Fibroblast of skin of right biceps (primary cell): Measurements from ENCODE around the gene DHX40.
"Not testable (repeated sequence)": the region's sequence is repeated elsewhere in the genome, so short reads cannot be mapped to it uniquely, and the experiment has no call there.

Experiments
- DNase-seq: peaks from one replicate; pipeline ENCODE4 v3.0.0-alpha.2; 2013

The DHX40 gene

DNA sequence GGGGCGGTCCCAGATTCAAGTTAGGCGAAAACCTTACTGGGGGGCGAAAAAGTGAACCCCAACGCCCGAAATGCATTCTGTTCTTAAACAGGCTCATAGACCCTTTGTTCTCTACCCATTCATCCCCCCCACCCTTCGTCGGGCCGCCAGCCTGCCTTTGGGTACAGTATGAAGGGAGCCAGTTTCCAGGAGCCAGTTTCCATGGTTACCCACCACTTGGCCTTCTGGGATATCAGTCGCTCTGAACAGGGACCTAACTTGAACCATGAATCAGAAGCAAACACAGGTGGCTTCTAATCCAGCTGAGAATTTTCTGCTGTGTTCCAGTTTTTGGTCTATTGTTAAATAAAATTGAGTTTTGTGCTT lies 532 bp downstream of the DHX40 start:
- DNase-seq, result peak; percentile 76

DNA sequence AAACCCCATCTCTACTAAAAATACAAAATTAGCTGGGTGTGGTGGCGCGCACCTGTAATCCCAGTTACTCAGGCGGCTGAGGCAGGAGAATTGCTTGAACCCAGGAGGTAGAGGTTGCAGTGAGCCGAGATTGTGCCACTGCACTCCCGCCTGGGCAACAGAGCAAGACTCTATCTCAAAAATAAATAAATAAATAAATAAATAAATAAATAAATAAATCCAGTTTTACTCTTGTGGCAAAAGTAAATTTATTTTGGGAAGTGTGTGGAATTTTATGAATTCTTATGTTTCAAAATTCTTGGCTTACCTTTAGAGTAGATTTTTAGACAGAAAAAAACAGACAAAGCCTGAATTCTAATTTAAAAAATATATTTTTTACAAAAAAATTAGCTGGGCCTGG lies 3.7 kb downstream of the DHX40 start:
- not testable (repeated sequence) for DNase-seq

DNA sequence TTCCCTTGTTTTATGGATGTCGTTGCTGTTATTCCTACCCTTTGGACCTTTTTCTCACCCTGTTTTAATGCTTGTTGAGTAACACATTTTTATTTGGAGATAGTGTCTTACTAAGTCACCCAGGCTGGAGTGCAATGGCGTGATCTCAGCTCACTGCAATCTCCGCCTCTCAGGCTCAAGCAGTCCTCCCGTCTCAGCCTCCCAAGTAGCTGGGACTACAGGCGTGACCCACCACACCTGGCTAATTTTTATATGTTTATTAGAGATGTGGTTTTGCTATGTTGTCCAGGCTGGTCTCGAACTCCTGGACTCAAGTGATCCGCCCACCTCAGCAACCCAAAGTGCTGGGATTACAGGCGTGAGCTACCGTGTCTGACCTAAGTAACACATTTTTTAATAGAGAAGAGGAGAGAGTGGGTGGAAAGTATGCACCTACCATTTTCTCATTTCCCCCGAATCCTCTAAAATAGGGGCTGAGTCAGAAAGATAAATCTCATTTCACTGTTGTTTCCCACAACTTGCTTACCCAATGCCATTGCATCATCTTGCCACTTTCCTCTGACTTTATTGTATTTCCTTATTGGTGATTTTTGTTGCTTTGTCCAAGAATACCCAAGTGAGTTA lies 7.0 kb downstream of the DHX40 start:
- peak; percentile 34 for DNase-seq

DNA sequence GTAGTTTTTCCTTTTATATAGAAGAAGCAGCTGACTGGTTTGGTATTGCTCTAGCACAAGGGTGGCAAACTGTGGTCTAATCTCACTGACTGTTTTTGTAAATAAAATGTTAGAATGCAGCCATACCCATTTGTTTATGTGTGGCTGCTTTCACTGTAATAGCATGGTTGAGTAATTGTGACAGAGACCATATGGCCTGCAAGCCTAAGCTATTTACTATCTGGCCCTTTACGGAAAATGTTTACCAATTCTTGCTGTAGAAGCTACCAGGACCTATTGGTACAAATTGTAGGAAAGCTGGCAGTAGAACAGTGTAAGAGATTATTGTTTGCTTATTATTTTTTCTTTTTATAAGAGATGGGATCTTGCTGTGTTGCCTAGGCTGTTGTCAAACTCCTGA lies 18.8 kb downstream of the DHX40 start:
- DNase-seq, result not testable (repeated sequence)

DNA sequence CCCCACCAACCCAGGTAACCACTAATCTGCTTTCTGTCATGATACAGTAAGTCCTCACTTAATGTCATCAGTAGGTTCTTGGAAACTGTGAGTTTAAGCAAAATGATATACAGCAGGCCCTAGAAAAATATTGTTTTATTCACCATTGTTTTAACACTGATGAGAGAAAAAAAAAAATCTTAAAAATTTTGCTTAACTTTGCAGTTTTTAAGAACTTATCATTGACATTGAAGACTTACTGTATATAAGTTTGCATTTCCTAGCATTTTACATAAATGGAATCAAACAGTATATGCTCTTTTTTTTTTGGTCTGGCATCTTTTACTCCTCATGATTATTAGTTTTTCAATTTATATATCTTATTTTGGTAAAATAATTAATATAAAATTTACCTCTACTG lies 34.8 kb downstream of the DHX40 start:
- no peak for DNase-seq

DNA sequence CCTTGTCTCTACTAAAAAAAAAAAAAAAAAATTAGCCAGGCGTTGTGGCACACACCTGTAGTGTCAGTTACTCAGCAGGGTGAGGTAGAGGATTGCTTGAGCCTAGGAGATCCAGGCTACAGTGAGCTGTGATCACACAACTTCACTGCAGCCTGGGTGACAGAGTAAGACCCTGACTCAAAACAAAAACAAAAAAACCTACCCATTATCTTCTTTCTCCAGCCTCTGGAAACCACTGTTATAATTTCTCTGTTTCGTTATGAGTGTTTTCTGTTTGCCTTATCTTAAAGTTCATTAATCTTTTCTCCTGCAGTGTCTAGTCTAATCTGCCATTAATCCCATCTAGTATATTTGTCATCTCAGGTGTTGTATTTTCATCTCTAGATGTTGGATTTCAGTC lies 35.7 kb downstream of the DHX40 start:
- no peak for DNase-seq

DNA sequence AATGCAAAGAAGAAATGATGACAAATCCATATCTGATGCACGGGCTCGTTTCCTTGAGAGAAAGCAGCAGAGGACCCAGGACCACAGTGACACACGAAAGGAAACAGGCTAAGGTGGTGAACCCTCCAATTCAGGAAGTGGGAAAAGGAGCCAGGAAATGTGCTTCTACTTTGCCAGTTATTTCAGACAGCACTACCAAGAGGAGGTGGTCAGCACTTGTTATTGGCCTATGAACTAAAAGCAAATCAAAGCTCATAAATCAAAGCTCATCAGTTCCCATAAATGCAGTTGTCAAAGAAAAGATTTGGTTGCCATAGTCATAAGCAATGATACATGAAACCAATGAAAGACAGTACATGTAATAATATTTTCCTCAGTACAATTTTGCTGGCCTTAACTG lies 41.7 kb downstream of the DHX40 start:
- DNase-seq, result no peak

DNA sequence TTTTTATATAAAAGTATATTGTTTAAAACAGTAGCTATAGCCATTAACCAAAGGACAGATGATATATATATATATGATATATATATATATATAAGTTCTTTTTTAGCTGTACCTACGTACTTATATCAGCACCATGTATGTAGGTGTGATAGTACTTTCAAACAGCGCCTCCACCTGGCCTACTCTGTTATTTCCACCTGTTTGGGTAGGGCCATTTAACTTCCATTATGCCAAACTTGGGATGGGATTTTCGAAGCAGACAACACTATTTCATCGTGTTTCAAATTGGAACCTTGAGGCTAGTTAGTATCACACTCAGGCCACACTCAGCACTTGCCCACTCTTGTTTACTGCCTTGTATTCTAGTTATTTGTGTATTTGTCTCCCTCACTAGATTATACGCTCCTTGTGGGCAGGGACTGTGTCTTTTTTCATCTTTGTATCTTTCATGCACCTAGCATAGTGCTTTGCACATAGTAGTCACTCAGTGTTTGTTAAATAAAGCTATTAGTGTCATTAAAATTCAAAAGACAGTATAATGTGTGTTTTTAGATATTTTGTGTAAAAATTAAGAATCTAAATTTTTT lies 42.5 kb downstream of the DHX40 start:
- DNase-seq, result no peak

DNA sequence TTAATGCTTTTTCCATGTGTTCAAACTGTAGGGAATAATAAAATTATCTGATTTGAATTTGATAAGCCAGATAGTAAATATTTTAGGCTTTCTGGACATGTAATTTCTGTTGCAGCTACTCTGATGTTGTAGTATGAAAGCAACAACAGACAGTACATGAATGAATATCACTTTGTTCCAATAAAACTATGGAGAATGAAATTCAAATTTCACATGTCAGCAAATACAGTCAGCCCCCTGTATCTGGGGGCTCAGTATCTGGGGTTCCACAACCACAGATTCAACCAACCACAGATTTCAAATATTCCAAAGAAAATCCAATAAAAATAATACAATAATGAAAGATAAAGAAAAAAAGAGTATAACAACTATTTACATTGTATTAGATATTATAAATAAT lies 46.1 kb downstream of the DHX40 start:
- no peak for DNase-seq

DNA sequence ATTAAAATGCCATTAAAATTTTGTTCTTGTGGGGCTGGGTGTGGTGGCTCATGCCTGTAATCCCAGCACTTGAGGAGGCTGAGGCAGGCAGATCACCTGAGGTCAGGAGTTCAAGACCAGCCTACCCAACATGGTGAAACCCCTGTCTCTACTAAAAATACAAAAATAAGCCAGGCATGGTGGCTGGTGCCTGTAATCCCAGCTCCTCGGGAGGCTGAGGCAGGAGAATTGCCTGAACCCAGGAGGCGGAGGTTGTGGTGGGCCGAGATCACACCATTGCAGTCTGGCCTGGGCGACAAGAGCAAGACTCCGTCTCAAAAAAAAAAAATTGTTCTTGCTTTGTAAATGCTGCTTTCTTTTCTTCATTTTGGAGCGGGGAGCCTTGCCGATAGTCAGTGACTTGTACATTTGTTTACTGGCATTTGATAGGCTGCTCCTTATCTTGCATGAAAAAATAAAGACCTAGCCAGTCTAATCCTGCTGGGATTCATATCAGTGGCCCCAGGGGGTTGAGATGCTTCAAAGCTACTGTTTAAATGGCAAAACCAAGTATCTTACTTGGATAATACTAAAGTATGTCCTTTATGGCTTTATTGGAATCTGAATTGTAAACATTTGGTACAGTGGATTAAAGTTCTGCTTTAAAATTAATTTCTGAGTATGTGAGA lies 51.0 kb downstream of the DHX40 start:
- no peak for DNase-seq

DNA sequence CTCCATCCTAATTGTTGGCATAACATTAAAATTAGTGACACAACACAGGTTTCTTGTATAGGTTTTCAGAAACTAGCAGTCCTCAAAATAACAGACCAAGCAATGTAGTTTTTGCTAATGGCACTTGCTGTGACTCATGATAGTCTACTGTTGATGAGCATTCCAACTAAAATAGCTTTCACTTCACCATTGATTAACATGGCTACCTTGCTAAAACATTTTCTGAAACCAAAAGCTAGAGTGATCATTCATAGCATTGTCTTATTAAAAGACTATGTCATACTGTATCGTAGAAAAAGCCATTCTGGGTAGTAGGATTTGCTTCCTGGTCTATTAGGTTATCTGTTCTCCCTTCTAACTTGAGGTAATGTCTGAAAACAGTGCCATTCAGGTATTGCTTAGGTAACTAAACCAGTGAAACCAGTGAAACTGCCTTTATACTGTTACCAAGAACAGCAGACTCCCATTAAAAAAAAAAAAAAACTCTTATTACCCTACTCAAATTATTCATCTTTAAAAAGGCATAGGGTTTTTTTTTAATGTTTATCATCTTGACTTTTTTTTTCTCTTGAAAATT lies 51.8 kb downstream of the DHX40 start:
- DNase-seq, result peak; percentile 16

DNA sequence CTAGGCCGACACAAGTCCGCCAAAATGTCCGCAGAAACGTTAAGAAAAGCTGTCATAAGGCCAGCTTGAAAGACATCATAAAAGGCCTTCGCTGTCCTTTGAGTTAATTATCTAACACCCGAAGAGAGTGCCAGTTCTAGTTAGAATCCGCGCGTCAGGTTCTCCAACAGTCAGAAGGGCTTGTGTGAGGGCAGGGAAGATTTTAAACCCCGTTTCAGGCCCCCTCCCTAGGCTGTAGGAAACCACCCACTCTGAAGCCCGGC lies 53.6 kb downstream of the DHX40 start:
- no peak for DNase-seq

DNA sequence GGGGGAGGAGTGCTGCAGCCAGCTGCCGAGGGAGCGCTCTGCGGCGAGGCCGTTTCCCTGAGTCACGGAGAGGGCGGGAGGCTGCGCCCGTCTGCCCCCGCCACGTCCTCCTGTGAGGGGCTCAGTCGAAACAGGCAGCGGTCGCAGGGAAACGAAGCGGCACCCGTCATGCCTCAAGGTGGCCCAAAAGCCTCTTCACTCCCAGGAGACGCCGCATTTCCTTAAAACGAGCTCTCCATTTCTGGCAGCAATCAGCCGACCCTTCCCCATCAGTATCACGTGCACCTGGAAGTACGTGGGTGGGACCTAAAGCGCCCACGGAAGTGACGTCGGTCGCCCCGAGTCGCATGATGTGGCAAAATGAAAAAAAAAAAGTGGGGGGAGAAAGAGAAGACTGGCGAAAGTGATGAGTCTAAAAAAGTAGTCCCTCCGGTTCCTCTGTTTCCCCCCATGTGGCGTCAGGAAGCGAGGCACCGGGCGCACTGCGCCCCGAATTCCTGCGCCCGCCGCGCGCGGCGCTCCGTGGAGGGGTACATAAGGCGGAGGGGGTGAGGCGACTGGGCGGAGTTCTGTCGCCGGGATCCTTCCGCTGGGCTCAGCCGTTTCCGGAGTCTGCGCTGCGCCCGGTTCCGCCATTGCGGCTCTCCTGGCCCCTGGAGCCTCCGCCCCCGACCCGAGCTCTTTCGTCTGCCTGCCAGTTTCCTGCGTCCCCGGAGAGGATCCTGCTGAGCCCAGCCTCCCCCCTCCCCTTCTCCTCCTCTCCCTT lies 54.1 kb downstream of the DHX40 start, which contains the start of gene CLTC:
Gene CLTC, plus strand, starts transcription at position 598 of the 766 bp plus-strand sequence. CDS start 237 bp downstream, outside the sequence.
- DNase-seq, result peak; percentile 99

DNA sequence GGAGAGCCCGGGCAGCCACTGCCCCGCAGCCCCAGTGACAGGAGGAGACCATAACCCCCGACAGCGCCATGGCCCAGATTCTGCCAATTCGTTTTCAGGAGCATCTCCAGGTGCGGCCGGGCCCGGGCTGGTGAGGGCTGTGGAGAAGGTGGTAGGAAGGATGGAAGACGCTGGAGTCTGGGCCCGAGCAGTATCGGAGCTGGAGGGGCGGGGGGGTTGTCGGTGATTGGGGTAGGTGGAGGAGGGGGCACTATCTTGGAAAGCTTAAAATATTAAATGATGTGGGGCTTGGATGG lies 54.6 kb downstream of the DHX40 start:
- no peak for DNase-seq

DNA sequence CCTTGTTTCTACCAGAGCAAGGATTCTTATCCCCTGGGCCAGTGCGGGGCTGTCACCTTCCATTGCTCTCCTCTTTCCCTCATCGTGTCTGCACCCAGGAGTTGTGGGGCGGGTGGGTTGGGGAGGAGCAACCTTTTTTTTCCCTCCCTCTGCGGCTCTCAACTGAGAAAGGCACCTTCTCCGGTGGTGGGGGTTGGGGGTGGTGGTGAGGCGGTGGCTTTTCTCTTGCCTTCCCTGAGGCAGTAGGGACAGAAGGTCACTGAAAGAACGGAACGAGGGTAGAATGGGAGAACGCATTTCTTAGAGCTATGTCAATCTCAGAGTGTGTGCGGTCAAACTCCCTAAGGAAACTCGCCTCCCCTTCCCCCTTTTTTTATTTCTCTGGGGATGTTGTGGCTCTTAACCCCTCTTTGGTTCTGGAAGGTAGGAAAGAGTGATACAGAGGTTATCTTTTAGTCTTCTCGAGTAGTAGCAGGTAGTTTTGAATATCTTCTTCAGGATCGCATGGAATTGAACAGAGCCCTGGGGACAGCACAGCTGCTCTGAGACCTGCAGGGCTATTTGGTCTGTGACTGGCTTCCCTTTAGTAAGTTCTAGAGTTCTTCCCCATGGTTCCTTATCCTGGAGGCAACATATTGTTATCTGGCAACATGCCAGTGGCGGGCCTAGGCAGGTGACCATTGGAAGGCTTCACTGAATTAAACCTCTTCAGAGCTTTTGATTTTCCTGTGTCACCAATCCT lies 55.3 kb downstream of the DHX40 start:
- DNase-seq, result peak; percentile 42

DNA sequence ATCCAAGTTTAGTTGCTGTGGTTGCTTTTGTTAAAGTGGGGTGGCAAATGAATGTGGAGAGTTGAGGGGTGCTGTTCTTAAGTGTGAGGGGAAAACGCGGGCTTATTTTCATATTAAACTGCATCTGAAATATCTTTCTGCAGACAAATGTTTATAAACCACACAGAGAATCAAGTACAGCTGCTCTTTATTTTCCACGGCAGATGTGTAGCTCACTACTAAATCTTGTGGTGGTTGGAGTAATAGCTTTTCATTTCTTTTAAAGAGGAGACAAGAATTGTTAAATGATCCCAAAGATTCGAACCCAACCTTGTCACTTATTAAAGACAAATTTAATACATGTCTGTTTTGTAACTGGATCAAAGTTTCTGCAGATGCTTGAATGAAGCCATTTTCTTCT lies 56.4 kb downstream of the DHX40 start:
- no peak for DNase-seq

DNA sequence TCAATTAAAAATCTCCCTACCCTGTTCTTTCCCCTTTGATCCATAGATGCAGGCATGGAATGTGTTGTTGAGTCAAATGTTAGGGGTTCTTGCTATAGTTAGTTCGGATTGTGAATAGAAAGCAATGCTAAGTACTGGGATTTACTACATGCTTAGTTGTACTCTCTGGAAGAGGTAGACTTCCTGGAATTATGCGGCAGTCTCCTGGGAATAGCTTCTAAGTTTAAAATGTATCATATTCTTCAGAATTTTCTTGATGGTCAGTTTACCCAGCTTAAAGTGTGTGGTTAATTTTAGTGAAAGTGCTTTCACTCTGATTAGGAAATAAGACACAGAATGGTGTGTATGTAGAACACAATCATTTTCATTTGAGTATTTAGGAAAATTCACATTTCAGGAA lies 57.7 kb downstream of the DHX40 start:
- peak; percentile 22 for DNase-seq

DNA sequence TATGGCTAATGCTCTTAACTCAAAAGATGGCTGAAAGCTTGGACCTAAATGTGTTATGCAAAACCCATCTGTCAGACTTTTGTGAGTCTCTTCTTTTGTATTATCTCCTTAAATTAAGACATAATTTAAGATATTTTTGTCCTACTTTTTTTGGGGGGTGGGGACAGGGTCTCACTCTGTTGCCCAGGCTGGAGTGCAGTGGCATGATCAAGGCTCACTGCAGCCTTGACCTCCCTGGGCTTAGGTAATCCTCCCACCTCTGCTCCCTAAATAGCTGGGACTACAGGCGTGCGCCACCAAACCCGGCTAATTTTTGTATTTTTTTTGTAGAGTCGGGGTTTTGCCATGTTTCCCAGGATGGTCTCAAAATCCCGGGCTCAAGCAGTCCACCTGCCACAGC lies 61.3 kb downstream of the DHX40 start:
- DNase-seq, result no peak

DNA sequence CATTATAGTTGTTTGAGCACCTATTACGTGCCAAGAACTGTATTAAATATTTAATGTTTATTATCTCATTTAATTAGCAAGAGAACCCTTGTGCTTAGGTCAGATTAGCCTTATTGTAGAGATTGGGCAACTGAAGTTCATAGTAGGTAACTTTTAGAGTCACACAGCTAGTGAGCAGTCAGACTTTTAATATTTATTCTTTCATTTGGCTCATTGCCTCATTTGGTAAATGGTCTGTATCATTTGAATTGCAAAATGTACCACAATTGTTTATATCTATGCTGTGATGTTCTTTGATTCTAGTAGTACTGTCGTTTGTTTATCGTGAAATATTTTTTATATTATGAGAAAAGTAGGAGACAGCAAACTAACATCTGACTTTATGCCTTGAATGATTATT lies 61.9 kb downstream of the DHX40 start:
- DNase-seq, result no peak

DNA sequence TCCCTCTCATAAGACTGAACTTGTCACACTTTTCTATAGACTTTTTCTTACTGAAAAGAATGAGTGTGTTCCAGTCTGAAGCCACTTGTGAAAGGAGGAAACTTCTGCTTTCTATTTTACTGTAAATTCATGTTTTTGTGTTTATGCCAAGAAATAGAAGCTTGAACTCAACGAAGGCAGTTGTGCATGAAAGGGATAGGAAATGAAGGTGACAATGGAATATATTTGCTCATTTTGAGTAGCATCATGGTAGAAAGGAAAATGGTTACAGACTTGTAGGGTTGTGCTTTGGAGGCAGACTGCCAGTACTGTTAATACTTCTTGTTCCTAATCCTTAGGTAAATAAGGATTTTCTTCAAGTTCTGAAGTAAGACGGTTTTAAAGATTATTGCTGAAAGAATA lies 62.4 kb downstream of the DHX40 start:
- DNase-seq, result no peak

DNA sequence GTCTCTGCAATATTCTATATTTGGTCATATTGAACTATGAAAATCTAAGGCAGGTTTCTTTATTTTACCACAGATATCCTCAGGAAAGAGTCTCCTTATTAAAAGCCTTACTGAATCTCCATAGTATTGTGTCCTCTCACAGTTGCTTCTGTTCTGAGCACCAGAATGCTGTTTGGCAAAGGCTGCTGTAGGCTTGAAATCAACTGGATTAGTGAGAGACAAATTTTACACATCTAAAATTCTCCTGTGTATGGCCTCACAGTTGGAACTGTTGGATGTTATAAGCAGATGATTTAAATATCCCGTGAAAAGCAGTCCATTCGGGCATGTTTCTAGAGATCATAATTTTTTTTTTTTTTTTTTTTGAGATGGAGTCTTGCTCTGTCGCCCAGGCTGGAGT lies 63.8 kb downstream of the DHX40 start:
- no peak for DNase-seq

DNA sequence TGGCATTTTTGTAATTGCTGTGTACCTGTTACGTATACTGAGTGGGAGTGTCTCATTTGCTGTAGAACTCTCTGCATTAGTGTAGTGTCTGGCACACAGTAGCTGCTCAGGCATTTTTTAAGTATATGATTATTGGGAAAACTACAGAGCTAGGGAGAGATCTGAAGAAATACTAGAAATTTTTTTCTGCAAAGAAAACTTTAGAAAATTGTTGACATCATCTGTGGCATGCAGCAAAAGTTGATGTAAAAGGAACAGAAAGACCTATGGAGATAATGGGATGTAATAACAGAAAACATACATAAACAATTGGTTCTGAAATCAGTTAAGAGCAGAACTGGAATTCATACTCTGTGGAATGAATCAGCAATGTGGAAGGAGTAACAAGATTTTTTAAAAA lies 65.9 kb downstream of the DHX40 start:
- no peak for DNase-seq

DNA sequence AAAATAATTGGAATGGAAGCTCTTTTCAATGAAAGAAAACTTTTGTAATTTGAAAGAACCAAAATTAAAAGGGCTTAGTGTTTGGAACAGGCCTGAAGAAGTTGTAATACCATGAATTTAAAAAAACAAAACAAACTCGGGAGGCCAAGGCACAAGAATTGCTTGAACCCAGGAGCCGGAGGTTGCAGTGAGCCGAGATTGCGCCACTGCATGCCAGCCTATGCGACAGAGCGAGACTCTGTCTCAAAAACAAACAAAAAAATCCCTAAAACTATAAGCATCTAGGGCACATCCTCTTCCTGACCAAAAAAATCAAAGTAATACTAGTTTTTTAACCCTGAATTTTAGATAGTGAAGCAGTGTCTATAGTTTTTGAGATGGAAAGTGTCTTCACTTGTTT lies 67.0 kb downstream of the DHX40 start:
- no peak for DNase-seq
